AG08395 (cell line): ENCODE measurements around the gene TNS3.
"Not testable (repeated sequence)": the region's sequence is repeated elsewhere in the genome, so short reads cannot be mapped to it uniquely, and the experiment has no call there.

Experiments
- DNase-seq: peaks from one replicate; pipeline ENCODE4 v3.0.0; 2012; ENCODE audit warnings: mixed read lengths, low spot score

TNS3 gene

GRCh38 chr7:47472444-47473157, 109.3 kb downstream of the TNS3 start:
- DNase-seq = no peak

- DNase-seq = no peak
These were observed 110.1 kb downstream of the TNS3 start for GRCh38 chr7:47471831-47472230.

DNA sequence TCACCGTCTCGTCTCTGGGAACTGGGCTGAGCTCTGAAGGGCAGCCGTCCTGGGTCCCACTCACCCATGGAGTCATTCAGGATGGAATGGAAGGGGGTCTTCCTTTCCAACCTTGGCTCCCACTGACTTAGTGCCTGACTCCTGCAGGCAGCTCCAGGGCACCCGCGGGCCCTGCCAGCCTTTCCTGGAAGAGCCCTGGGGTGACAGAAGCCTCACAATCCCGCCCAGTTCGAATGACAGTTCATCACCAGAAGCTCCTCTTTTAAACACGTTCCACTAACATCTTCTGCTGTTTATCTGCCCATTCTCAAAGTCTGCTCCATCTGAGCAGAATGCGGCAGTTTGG, 110.6 kb downstream of the TNS3 start:
- no peak for DNase-seq

DNA sequence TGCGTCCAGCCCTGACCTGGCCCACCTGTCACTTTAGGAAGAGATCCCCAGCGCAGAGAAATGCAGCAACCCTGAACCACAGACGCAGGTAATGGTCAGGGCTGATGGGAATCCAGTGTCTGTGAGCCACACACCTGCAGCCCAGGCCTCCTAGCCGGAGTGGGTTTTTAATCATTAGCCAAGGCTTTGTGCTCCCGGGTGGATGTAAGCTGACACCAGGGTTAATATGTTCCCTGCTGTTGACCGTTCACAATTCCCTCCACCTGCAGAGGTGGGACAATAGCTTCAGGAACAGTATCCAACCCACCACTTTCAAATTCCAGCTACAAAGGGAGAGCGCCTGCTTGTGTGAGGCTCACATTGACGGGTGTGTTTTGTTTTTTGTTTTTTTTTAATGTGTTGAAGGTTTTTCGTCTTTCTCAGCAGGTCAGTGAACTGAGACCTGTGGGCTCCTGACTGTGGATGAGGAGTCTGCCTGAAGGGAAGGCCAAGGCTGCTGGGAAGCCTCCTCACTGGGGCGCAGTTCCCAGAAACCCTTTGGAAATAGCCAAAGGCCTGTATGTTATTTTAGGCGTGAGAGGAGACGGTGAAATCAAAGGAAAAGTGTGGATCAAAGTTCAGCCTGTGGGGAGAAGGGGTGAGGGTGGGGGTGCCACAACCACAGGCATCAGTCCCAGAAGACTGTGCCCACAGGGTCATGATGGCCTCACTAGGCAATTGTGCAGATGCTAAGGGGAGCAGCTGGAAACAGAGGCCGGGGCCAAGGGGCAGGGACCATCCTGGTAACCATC, 111.1 kb downstream of the TNS3 start:
- no peak for DNase-seq

- not testable (repeated sequence) for DNase-seq
These were observed 112.1 kb downstream of the TNS3 start for GRCh38 chr7:47469846-47470245.

DNA sequence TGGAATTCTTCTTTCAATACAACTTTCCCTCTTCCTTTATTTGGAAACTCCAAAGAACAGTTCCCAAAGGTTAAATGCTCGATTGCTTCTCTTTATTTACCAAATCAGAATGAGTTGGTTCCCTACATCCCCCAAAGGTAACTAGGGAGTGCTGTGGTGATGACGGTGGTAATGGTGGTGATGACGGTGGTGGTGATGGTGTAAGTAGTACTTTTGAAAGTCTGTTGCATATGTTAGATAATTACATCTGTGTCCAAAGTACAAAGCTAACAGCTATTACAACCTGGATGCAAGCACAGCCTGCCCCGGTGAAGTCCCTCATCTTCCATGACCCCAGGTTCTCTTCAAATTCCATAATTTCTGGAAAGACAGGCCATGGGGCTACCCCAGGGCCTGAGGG, 115.1 kb downstream of the TNS3 start:
- DNase-seq = no peak

DNA sequence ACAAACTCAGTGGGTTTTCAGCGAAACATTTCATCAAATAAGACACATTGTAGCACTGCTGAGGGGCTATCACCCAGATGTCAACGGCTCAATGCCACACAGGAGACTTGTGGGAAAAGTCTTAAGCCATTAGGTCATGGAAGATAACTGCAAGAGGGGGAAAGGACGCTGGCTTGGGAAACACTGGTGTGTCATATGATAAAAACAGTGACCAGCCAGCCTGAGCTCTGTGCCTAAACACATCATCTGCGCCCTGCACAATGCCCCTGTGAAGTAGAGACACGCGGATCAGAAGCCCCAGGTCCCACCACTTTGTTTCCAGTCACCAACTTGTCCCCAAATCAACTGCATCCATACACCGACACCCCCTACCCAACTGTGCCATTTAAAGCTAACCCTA, 116.7 kb downstream of the TNS3 start:
- no peak for DNase-seq

- DNase-seq = no peak
These were observed 117.6 kb downstream of the TNS3 start for GRCh38 chr7:47464266-47464665.

DNA sequence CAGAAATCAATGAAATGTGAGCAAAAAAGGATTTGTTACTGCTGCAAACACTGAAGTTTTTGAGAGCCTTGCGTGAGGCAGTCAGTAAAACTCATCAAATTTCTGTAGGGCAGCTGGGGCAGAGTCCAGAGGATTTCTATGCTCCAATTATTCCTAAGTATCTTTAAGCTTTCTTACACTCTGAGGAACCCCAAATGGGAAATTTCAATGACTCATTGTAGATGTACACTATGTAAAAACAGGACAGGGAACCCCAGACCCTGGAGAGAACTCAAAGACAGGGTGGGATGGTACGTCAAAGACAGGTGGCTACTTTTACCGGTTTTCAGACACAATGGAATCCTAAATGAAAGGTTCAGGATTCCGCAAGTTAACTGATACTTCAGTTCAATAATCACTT, 120.2 kb downstream of the TNS3 start:
- DNase-seq = no peak

DNA sequence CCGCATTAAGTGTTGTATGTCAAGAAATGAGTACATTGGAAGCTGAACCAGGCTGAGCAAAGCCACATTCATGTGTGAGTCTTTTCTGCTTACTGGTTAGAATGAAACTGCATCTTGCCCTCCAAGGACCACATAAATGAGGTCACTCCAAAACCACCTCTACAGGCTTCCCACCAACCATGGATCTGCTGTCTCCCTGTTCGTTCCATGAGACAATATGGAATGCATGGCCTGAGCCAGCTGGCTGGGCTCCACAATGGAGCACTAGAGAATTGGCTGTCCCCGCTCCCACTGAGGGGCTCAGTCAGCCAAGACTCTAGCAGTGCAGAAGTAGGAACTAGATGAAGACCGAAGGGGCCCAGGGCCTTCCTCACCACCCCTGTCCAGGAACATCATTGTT, 120.8 kb downstream of the TNS3 start:
- peak; percentile 72 for DNase-seq

GRCh38 chr7:47460251-47460989, 121.5 kb downstream of the TNS3 start:
- no peak for DNase-seq

DNA sequence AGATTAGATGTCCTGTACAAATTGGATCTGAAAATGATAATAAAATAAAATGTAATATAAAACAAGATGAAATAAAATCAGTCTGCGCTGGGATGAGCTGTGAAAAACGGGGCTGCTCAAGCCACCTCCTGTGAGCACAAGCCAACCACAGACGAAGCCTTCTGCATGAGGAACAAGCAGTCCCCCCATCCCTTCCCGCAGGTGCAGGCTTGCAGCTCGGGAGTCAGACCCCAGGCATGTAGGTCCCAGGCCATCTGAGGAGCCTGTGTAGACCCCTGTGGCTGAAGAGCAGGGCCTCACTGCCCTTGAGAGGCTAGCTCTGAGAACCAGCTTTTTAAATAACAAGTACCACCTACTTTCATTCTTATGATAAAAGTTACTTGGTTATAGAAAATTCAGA, 123.4 kb downstream of the TNS3 start:
- no peak for DNase-seq

DNA sequence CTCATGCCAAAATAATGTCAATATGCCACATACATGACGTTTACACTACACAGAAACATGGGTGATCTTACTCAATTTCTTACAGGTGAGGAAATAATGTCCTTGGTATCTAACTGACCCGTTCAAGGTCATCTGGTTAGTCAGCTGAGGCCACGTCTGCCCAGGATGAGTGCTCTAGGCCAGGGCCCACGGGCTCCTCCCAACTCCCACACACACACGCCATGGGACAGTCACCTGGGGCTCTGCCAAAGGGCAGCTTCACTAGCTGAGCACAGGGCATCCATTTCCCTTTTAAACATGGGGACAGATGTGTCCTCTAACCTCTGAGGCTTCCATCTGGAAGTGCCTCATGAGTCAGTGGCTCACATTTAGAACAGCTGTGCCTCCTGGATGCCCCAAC, 123.9 kb downstream of the TNS3 start:
- peak; percentile 95 for DNase-seq

GRCh38 chr7:47456210-47456955, 125.5 kb downstream of the TNS3 start:
- DNase-seq = no peak

DNA sequence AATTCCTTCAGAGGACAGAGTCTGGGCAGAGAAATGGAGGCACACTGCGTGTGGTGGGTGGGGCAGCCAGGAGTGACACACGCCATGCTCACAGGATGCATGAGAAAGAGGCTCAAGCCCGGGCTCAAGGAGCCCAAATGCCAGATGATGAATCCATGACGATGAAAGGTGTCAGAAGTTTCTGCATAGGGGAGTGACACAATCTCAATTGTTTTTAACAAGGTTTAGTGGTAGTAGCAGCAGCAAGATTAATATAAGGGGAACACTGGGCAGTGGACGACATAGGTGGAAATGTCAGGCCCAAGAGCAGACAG, 126.1 kb downstream of the TNS3 start:
- no peak for DNase-seq

GRCh38 chr7:47454974-47455871, 126.7 kb downstream of the TNS3 start:
- DNase-seq = no peak

- no peak for DNase-seq
These were observed 127.6 kb downstream of the TNS3 start for GRCh38 chr7:47454069-47454973.

DNA sequence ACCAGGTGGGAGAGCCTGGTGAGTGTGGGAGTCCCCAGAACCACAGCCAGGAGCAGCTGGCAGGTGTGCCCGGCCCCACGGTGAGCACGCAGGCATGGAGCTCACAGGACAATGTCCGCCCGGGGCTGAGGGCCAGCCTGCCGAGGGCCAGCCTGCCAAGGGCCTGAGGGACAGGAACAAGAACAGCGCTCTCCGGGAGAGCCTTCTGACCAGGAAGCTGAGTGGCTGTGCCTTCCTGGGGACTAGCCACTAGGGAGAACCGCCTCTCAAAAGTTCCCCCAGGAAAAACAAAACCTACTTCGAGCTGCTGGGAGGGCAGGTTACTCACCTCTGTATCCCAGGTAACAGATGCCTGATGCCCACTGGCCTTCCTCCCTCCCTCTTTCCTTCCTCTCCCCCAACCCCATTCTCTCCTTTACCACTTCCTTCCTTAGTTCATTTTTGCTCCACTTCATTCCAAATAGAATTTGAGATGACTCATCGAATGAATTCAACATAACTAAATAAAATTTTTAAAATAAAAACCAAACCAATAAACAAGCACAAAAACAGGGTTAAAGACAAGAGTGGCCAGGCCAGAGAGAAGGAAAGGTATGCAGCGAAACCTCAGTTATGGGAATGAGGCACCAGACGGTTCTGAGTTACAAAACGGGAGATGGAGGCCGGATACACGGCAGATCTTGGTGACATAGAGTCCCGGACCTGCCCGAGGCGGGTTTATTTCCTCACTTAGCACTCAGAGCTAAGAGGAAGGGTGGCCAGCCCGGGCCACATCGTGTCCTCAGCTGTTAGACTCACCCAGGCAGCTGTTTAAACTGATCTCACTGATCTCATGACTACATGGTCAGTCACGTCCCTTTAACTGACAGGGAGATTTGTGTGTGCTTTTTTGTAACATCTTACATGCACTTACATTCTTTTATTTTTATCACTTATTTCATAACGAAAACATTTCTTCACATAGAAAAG, 128.5 kb downstream of the TNS3 start:
- DNase-seq = peak; percentile 88

DNA sequence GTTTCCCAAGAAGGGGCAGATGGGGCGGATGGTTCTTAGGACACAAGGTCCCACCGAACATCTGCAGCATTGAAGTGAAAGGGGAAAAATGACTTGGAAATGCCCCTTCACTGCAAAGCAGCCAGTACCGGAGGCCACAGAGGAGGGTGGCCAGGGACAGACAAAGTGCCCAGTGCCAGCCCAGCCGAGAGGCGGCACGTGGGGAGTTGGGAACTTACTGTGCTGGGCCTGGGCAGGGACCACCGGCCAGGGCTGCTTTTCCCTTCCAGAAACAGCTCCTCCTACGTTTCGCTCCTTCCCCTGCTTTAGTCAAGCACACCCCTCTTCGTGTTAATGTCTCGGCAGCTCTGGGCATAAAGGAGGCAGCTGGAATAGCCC, 129.2 kb downstream of the TNS3 start:
- DNase-seq = no peak
